Peyer's patch (tissue), 4 donors: ENCODE measurements around the gene TGFB2. TPM values are rescaled to one million over a fixed set of nuclear protein-coding genes. Genes with fewer than 3 reads are reported as not detected.

Source experiments
- DNase-seq, 3 donors: peaks; one replicate each; pipeline ENCODE4 v3.0.0-alpha.2; 2017 to 2019
- H3K27ac ChIP-seq, 4 donors: fragments of 200-600 bp; sonication (generic); one replicate each; pipeline ENCODE4 v1.5.1; 2016 to 2019
- H3K27me3 ChIP-seq, 2 donors: fragments of 200-600 bp; sonication (generic); one replicate each; pipeline ENCODE4 v1.5.1; 2019
- H3K36me3 ChIP-seq, 3 donors: fragments of 200-600 bp; sonication (generic); one replicate each; pipeline ENCODE4 v1.5.1; 2016 to 2019
- H3K4me1 ChIP-seq, 4 donors: fragments of 200-600 bp; sonication (generic); one replicate each; pipeline ENCODE4 v1.5.1; 2016 to 2019
- H3K4me3 ChIP-seq, 4 donors: fragments of 200-600 bp; sonication (generic); 1 replicate in 3 of 4; 2 replicates in 1 of 4; pipeline ENCODE4 v1.5.1; 2016 to 2019; ENCODE audit warnings: mild to moderate bottlenecking in 1 of 4
- H3K9me3 ChIP-seq, 4 donors: fragments of 200-600 bp; sonication (generic); one replicate each; pipeline ENCODE4 v1.5.1; 2016 to 2019; ENCODE audit warnings: mild to moderate bottlenecking in 1 of 4
- POLR2A ChIP-seq, 2 donors: fragments of 450-650 bp; IDR thresholded peaks; one replicate each; pipeline ENCODE4 v1.5.1; 2017; ENCODE audit warnings: antibody characterized with exemption in 2 of 2, mild to moderate bottlenecking in 2 of 2, moderate library complexity in 2 of 2
- total RNA-seq, 4 donors: library from RNA; depleted of rRNA; stranded (reverse); fragments of >200 nt; gene quantifications; one replicate each; pipeline ENCODE4 v1.1.0, GENCODE V29; 2016
- TF ChIP-seq, protein P1 (sequence below), 6 experiments: fragments of 450-650 bp in 4 of 6; fragments of 200-600 bp in 2 of 6; sonication (generic) in 1 of 6; IDR thresholded peaks; one replicate each; pipeline ENCODE4 v1.5.1; 2017 to 2019; ENCODE audit warnings: antibody characterized with exemption in 6 of 6, mild to moderate bottlenecking in 3 of 6, moderate library complexity in 1 of 6

TGFB2 gene
- total RNA-seq, 4 donors from 2014 or later, result 0.28 to 1.7 (median 0.54) TPM; not detected in 1

DNA sequence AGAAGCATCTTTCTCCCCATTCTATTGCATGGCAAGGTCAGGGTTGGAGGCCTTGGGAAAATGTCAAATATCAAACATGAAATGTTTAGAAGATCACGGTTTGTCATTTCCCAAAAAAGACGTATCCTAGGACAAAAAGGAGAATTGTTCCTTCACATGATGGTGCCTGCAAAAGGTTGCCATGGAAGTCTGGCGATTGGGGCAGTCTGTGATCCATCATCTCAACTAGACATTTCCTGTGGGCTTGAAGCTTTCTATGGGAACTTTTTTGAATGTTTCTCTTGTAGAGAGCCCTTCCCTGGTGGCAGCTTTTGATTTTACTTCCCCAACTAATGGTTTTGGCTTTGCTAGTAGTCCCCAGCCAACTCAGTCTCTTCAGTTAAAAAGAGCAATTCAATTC is 106.3 kb downstream of the TGFB2 start:
- H3K27me3 ChIP-seq, result no peaks in the 10 kb centered on the region
- H3K4me3 ChIP-seq, result no peak overlapping the region
- no peaks in the 10 kb centered on the region for H3K9me3 ChIP-seq
- H3K36me3 ChIP-seq, result no peaks in the 10 kb centered on the region
- TF ChIP-seq POLR2A (IDR thresholded peaks at IDR 0.05), result no peak
- TF ChIP-seq, protein P1, sequence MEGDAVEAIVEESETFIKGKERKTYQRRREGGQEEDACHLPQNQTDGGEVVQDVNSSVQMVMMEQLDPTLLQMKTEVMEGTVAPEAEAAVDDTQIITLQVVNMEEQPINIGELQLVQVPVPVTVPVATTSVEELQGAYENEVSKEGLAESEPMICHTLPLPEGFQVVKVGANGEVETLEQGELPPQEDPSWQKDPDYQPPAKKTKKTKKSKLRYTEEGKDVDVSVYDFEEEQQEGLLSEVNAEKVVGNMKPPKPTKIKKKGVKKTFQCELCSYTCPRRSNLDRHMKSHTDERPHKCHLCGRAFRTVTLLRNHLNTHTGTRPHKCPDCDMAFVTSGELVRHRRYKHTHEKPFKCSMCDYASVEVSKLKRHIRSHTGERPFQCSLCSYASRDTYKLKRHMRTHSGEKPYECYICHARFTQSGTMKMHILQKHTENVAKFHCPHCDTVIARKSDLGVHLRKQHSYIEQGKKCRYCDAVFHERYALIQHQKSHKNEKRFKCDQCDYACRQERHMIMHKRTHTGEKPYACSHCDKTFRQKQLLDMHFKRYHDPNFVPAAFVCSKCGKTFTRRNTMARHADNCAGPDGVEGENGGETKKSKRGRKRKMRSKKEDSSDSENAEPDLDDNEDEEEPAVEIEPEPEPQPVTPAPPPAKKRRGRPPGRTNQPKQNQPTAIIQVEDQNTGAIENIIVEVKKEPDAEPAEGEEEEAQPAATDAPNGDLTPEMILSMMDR (IDR thresholded peaks at IDR 0.05), result no peak
- H3K27ac ChIP-seq, result no peak overlapping the region
- no peak for DNase-seq
- H3K4me1 ChIP-seq, result no peaks in the 10 kb centered on the region

- no peak for DNase-seq
- Histone ChIP-seq H3K27me3 (no peaks in the 10 kb centered on the region), H3K36me3 (no peaks in the 10 kb centered on the region), H3K27ac (no peak overlapping the region), H3K4me3 (no peak overlapping the region), H3K9me3 (no peaks in the 10 kb centered on the region), H3K4me1 (peaks cover 0 to under 1% (median 0%) of the 10 kb centered on the region in 4 donors)
- no peak for TF ChIP-seq POLR2A (IDR thresholded peaks at IDR 0.05)
- TF ChIP-seq, protein P1 (IDR thresholded peaks at IDR 0.05), result no peak
Measured at GRCh38 chr1:218454700-218455282, 109.7 kb downstream of the TGFB2 start.

GRCh38 chr1:218456444-218456843 is 111.3 kb downstream of the TGFB2 start:
- no peak for TF ChIP-seq POLR2A (IDR thresholded peaks at IDR 0.05)
- TF ChIP-seq, protein P1 (IDR thresholded peaks at IDR 0.05), result no peak
- no peaks in the 10 kb centered on the region for H3K36me3 ChIP-seq

DNA sequence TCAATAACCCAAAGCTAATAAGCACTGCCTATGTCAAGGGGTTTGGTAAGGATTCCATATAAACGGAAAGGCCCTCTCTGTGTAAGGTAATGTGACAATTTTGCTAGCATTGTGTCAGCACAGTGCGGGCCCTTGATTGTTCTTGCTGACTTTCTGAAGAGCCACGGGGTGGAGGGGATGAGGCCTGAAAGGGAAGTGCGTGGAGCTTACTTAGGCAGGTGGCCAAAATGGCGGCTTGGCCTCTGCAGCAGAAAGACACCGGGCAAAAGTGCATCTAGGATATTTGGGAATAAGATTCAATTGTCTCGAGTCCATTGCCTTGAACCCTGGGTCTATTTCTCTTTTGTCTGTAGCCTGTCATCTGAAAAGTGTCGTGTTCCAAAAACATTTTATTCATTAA is 114.3 kb downstream of the TGFB2 start:
- Histone ChIP-seq H3K4me1 (peaks cover 0 to 6% (median 0%) of the 10 kb centered on the region in 4 donors), H3K9me3 (no peaks in the 10 kb centered on the region), H3K4me3 (no peak overlapping the region), H3K27ac (peak overlapping the region in 1 of 4 donors; percentile 54), H3K36me3 (no peaks in the 10 kb centered on the region), H3K27me3 (no peaks in the 10 kb centered on the region)
- TF ChIP-seq, protein P1 (IDR thresholded peaks at IDR 0.05), result no peak
- no peak for TF ChIP-seq POLR2A (IDR thresholded peaks at IDR 0.05)
- no peak for DNase-seq

More at GRCh38 chr1:218456444-218456843, 111.3 kb downstream of the TGFB2 start:
- peaks cover 0 to 6% (median 0%) of the 10 kb centered on the region in 4 donors for H3K4me1 ChIP-seq
- H3K9me3 ChIP-seq, result no peaks in the 10 kb centered on the region
- H3K4me3 ChIP-seq, result no peak overlapping the region
- H3K27me3 ChIP-seq, result no peaks in the 10 kb centered on the region
- no peak for DNase-seq
- no peak overlapping the region for H3K27ac ChIP-seq

- peak overlapping the region in 1 of 4 donors; percentile 54 for H3K27ac ChIP-seq
Measured at GRCh38 chr1:218459878-218460711, 115.0 kb downstream of the TGFB2 start.

More at GRCh38 chr1:218459878-218460711, 115.0 kb downstream of the TGFB2 start:
- TF ChIP-seq POLR2A (IDR thresholded peaks at IDR 0.05), result no peak
- TF ChIP-seq, protein P1 (IDR thresholded peaks at IDR 0.05), result no peak
- Histone ChIP-seq H3K27me3 (no peaks in the 10 kb centered on the region), H3K9me3 (no peaks in the 10 kb centered on the region), H3K36me3 (no peaks in the 10 kb centered on the region), H3K4me3 (no peak overlapping the region), H3K4me1 (peaks cover 0 to 6% (median 0%) of the 10 kb centered on the region in 4 donors)
- no peak for DNase-seq
